Measurements from ENCODE around the gene PRKD2.

- TF ChIP-seq POLR2A (IDR thresholded peaks at IDR 0.05; ENCODE audit: low read length), result no peak
- TF ChIP-seq GATA1 (IDR thresholded peaks at IDR 0.05; ENCODE audit: low read depth, low read length), result no peak
Measured at GRCh38 chr19:46729696-46730095, 12.8 kb upstream of the PRKD2 start.
